Activated CD8-positive, alpha-beta memory T cell treated with anti-CD3 and anti-CD28 coated beads, Interleukin-2, amount 10 ng/mL, durations not matched to agents 7 days and 5 days (primary cell): ENCODE results near the gene HMG20B. TPM values are rescaled to one million over a fixed set of nuclear protein-coding genes. Genes with fewer than 3 reads are reported as not detected.

Experiments
- ATAC-seq: fragments of 150-1000 bp; cut with Tn5 transposase; one replicate; pipeline ENCODE4 v1.10.0; 2021; ENCODE audit warnings: moderate library complexity
- CTCF ChIA-PET: fragments of 350-600 bp; sonication (Branson Sonifier 250); formaldehyde crosslinking; loops from one replicate; lab custom pipeline; 2021; ENCODE audit warnings: antibody characterized with exemption; lab: Charles Lee
- DNase-seq: peaks from one replicate; pipeline ENCODE4 v3.0.0-alpha.2; 2020
- H3K27ac Mint-ChIP-seq: one replicate; pipeline ENCODE4 v1.8.0; 2021; ENCODE audit warnings: mild to moderate bottlenecking, mixed read lengths
- H3K27me3 Mint-ChIP-seq: one replicate; pipeline ENCODE4 v1.8.0; 2021; ENCODE audit warnings: mixed read lengths
- H3K36me3 Mint-ChIP-seq: one replicate; pipeline ENCODE4 v1.8.0; 2021; ENCODE audit warnings: mild to moderate bottlenecking, mixed read lengths
- H3K4me1 Mint-ChIP-seq: one replicate; pipeline ENCODE4 v1.8.0; 2021; ENCODE audit warnings: mixed read lengths
- H3K4me3 Mint-ChIP-seq: one replicate; pipeline ENCODE4 v1.8.0; 2021; ENCODE audit warnings: mild to moderate bottlenecking, moderate library complexity, mixed read lengths
- H3K9me3 Mint-ChIP-seq: one replicate; pipeline ENCODE4 v1.8.0; 2022; ENCODE audit warnings: low read depth, mixed read lengths
- total RNA-seq, 2 experiments: library from RNA; stranded (reverse); gene quantifications; one replicate each; pipeline ENCODE4 v1.2.3, GENCODE V29; 2021

HMG20B gene
- total RNA-seq, 2 experiments from 2014 or later, result 50.7 to 51.7 TPM

DNA sequence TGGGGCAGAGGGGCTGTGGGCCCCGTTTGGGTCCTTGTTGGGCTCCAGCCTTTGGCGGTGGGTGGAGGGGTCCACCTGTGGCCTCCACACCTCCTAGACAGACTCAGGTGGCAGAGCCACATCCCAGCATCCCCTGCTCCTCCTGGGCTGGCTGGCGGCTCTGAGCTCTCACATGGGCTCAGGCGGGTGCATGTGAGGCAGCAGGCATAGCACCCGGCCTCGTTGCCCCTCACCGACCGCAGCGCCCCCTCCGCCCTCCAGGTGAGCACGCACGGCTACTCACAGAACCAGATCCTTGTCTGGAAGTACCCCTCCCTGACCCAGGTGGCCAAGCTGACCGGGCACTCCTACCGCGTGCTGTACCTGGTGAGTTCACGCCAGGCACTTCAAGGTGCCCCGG, 39.7 kb upstream of the HMG20B start:
- peaks cover 18% of the 10 kb centered on the region for H3K36me3 Mint-ChIP-seq
- CTCF ChIA-PET, result no interaction called here
- no peak overlapping the region for H3K4me3 Mint-ChIP-seq
- no peaks in the 10 kb centered on the region for H3K4me1 Mint-ChIP-seq
- H3K27ac Mint-ChIP-seq, result no peak overlapping the region
- no peaks in the 10 kb centered on the region for H3K27me3 Mint-ChIP-seq
- no peaks in the 10 kb centered on the region for H3K9me3 Mint-ChIP-seq
- ATAC-seq (no peak), DNase-seq (no peak)

DNA sequence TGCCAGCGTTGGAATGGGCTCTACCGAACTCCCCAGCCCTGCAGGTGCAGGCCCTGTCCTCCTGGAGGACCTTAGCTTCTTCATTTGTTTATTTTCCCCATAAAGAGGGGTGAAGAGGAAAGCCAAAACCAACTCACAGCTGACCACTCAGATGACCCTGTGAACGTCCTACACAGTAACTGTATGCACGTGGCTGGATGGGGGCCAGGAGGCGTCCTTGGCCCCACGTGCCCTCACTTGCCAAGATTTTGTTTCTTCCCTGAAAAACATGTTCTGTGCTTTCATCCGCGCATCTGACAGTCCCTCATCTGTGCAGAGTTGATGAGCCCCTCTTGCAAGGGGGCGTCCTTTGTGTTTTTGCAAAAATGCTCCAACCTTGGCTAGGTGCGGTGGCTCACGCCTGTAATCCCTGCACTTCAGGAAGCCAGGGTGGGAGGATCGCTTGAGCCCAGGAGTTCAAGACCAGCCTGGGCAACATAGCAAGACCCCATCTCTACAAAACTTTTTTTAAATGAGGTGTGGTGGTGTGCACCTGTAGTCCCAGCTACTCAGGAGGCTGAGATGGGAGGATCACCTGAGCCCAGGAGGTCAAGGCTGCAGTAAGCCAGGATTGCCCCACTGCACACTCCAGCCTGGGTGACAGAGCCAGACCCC, 39.1 kb upstream of the HMG20B start:
- H3K4me3 Mint-ChIP-seq, result no peak overlapping the region
- CTCF ChIA-PET, result interaction anchor here (0.9 kb wide), 1 partner anchor 11 kb away, joined by 3 read pairs; no protein-coding TSS in a partner anchor
- DNase-seq (no peak), ATAC-seq (no peak)
- H3K9me3 Mint-ChIP-seq, result no peaks in the 10 kb centered on the region
- no peaks in the 10 kb centered on the region for H3K4me1 Mint-ChIP-seq
- H3K27me3 Mint-ChIP-seq, result no peaks in the 10 kb centered on the region
- peaks cover 18% of the 10 kb centered on the region for H3K36me3 Mint-ChIP-seq
- no peak overlapping the region for H3K27ac Mint-ChIP-seq

DNA sequence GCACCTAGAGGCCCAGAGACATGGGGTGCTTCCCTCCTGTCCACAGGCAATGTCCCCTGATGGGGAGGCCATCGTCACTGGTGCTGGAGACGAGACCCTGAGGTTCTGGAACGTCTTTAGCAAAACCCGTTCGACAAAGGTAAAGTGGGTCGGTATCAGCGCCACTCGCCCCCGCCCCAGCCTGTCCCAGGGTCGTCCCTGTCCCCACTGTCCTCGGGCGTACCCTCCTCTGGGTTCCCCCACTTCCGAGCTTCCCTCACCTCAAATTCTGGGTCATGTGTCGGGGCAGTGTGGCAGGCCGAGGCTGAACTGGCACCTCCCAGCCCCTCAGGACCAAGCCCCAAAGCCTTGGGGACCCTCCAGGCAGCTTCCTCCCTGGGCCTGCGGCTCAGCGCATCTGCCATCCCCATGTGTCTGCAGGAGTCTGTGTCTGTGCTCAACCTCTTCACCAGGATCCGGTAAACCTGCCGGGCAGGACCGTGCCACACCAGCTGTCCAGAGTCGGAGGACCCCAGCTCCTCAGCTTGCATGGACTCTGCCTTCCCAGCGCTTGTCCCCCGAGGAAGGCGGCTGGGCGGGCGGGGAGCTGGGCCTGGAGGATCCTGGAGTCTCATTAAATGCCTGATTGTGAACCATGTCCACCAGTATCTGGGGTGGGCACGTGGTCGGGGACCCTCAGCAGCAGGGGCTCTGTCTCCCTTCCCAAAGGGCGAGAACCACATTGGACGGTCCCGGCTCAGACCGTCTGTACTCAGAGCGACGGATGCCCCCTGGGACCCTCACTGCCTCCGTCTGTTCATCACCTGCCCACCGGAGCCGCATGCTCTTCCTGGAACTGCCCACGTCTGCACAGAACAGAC, 38.1 kb upstream of the HMG20B start:
- no peak for ATAC-seq
- H3K4me3 Mint-ChIP-seq, result no peak overlapping the region
- CTCF ChIA-PET, result interaction anchor here (0.9 kb wide), 1 partner anchor 10 kb away, joined by 3 read pairs; no protein-coding TSS in a partner anchor
- H3K36me3 Mint-ChIP-seq, result peaks cover 20% of the 10 kb centered on the region
- no peak overlapping the region for H3K27ac Mint-ChIP-seq
- H3K27me3 Mint-ChIP-seq, result no peaks in the 10 kb centered on the region
- H3K9me3 Mint-ChIP-seq, result peaks cover under 1% of the 10 kb centered on the region
- no peaks in the 10 kb centered on the region for H3K4me1 Mint-ChIP-seq
- DNase-seq, result no peak

DNA sequence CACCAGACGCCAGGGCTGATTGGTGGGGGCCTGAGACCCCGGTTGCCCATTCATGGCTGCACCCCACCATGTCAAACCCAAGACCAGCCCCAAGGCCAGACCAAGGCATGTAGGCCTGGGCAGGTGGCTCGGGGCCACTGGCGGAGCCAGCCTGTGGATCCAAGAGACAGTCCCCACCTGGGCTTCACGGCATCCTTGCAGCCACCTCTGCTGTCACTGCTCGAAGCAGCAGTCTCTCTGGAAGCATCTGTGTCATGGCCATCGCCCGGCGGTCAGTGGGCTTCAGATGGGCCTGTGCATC, 37.6 kb upstream of the HMG20B start:
- DNase-seq (no peak), ATAC-seq (no peak)
- H3K27ac Mint-ChIP-seq, result no peak overlapping the region
- CTCF ChIA-PET, result interaction anchor here (2.1 kb wide), 1 partner anchor 10 kb away, joined by 8 read pairs; no protein-coding TSS in a partner anchor
- peaks cover 24% of the 10 kb centered on the region for H3K36me3 Mint-ChIP-seq
- no peaks in the 10 kb centered on the region for H3K27me3 Mint-ChIP-seq
- H3K9me3 Mint-ChIP-seq, result peaks cover 2% of the 10 kb centered on the region
- H3K4me3 Mint-ChIP-seq, result no peak overlapping the region
- no peaks in the 10 kb centered on the region for H3K4me1 Mint-ChIP-seq

DNA sequence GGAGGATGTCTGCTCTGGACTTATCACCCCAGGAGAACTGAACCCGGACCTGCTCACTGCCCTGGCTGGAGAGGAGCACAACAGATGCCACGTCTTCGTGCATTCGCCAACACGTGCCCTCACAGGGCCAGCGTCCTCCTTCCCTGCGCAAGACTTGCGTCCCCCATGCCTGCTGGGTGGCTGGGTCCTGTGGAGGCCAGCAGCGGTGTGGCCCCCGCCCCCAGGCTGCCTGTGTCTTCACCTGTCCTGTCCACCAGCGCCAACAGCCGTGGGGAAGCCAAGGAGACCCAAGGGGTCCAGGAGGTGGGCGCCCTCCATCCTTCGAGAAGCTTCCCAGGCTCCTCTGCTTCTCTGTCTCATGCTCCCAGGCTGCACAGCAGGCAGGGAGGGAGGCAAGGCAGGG, 37.2 kb upstream of the HMG20B start:
- CTCF ChIA-PET, result interaction anchor here (2.1 kb wide), 1 partner anchor 10 kb away, joined by 8 read pairs; no protein-coding TSS in a partner anchor
- no peak overlapping the region for H3K4me3 Mint-ChIP-seq

DNA sequence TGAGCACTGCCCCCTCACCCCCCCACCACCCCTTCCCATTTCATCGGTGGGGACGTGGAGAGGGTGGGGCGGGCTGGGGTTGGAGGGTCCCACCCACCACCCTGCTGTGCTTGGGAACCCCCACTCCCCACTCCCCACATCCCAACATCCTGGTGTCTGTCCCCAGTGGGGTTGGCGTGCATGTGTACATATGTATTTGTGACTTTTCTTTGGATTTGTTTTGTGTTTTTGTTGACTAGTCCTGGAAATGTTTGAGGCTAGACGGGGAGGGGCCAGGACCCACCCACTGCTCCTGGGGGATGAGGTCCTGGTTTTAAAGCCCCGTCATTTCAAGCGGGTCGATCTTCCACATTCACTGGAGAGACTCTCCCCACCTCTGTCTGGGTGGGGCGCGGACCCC, 36.8 kb upstream of the HMG20B start:
- Mint-ChIP-seq H3K9me3 (peaks cover 2% of the 10 kb centered on the region), H3K4me3 (no peak overlapping the region), H3K27ac (no peak overlapping the region), H3K4me1 (no peaks in the 10 kb centered on the region), H3K27me3 (no peaks in the 10 kb centered on the region), H3K36me3 (peaks cover 24% of the 10 kb centered on the region)
- CTCF ChIA-PET, result interaction anchor here (2.1 kb wide), 1 partner anchor 9 kb away, joined by 8 read pairs; no protein-coding TSS in a partner anchor
- ATAC-seq, result no peak
- no peak for DNase-seq

More for the DNA sequence above, 37.2 kb upstream of the HMG20B start:
- Mint-ChIP-seq H3K27ac (no peak overlapping the region), H3K9me3 (peaks cover 2% of the 10 kb centered on the region), H3K4me1 (no peaks in the 10 kb centered on the region), H3K27me3 (no peaks in the 10 kb centered on the region), H3K36me3 (peaks cover 24% of the 10 kb centered on the region)
- ATAC-seq (no peak), DNase-seq (no peak)

DNA sequence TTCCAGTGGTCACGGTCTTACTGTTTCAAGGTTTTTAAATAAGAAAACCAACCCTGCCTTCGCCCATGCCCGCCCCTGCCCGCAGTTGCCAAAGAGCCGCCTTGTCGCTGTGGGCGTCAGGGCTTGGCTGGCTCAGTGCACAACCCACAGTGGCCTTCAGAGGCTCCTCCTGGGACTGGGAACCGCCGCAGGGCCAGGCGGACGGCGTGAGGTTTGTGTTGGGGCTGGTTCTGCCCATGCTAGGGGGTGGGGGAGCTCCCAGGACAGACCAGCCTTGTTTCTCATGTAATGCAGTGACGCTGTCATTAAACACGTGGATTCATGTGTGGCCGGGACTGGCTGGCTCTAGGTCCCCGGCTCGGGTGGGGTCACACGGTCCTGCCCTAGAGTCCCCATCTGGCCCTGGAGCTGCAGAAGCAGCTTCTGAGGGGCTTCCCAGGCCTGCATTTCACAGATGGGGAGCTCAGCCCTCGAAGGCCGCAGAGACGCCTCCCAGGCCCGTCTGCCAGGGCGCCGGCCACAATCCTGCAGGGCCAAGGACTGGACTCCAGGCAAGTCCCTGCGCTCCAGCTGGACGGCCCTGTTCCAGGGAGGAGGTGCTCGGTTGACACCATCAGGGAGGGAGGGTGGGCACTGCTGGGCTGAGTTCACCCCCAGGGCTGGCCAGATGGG, 36.2 kb upstream of the HMG20B start:
- DNase-seq, result no peak
- ATAC-seq, result no peak
- CTCF ChIA-PET, result interaction anchor here (2.1 kb wide), 1 partner anchor 9 kb away, joined by 8 read pairs; no protein-coding TSS in a partner anchor
- H3K27me3 Mint-ChIP-seq, result no peaks in the 10 kb centered on the region
- H3K27ac Mint-ChIP-seq, result no peak overlapping the region
- peaks cover 18% of the 10 kb centered on the region for H3K36me3 Mint-ChIP-seq
- H3K4me1 Mint-ChIP-seq, result no peaks in the 10 kb centered on the region
- peaks cover 2% of the 10 kb centered on the region for H3K9me3 Mint-ChIP-seq
- no peak overlapping the region for H3K4me3 Mint-ChIP-seq

DNA sequence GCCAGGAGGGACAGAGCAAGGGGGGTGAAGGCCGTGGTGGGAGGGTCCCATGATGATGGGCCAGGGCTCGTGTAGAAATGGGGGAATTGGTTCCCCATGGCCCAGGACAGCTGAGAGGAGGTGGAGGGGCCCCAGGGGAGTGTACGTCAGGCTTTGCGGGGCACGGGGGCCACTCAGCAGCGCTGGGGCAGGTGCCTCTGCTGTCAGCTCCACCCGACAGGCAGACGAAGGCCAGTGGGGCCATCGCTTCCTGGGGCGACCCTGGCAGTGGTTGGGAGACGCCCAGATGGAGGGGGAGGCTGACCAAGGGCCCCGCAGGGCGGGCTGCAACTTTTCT, 35.7 kb upstream of the HMG20B start:
- Mint-ChIP-seq H3K27me3 (no peaks in the 10 kb centered on the region), H3K9me3 (peaks cover 2% of the 10 kb centered on the region), H3K27ac (no peak overlapping the region), H3K4me1 (no peaks in the 10 kb centered on the region), H3K4me3 (no peak overlapping the region), H3K36me3 (peaks cover 18% of the 10 kb centered on the region)
- CTCF ChIA-PET, result interaction anchor here (2.1 kb wide), 1 partner anchor 8 kb away, joined by 8 read pairs; no protein-coding TSS in a partner anchor
- DNase-seq, result no peak
- ATAC-seq, result no peak

DNA sequence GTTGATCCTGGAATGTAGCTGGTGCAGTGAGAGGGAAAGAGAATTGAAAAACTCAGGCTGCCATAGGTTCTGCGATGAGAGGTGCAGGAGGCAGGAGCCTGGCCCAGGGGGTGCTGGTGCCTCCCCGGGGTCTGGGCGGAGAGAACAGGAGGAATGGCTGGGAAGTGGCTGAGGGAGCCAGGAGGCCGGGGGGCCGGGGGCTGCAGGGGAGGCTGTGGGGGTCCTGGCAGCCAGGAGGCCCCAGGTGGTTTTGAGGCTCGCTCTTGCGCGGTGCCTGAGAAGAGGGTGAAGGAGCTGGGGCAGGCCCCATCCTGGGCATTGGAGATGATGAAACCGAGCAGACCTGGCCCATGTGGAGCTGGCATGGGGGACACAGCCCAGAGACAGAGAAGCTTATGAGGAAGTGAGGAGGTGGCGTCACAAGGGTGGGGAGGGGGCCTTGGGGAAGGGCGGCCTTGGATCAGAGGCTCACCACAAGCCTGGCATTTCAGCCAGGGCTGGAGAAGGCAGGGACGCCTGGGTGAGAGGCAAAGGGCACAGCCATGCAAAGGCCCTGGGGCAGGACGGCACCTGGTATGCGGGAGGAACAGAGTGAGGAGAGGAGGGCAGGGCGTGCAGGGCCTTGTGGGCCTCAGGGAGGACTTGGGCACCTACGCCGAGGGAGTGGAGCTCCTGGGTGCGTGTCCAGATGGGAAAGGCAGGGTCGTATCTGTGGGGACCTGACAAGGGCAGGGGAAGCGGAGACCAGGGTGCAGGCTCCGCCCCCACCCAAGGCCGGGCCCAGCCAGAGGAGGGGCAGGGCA, 35.1 kb upstream of the HMG20B start:
- Mint-ChIP-seq H3K4me3 (no peak overlapping the region), H3K27me3 (no peaks in the 10 kb centered on the region), H3K36me3 (peaks cover 18% of the 10 kb centered on the region), H3K4me1 (no peaks in the 10 kb centered on the region), H3K27ac (no peak overlapping the region), H3K9me3 (peaks cover 2% of the 10 kb centered on the region)
- DNase-seq (no peak), ATAC-seq (no peak)
- CTCF ChIA-PET, result interaction anchor here (1.0 to 2.1 kb wide), 2 partner anchors 8 to 11 kb away, joined by 3 to 8 read pairs; no protein-coding TSS in a partner anchor

DNA sequence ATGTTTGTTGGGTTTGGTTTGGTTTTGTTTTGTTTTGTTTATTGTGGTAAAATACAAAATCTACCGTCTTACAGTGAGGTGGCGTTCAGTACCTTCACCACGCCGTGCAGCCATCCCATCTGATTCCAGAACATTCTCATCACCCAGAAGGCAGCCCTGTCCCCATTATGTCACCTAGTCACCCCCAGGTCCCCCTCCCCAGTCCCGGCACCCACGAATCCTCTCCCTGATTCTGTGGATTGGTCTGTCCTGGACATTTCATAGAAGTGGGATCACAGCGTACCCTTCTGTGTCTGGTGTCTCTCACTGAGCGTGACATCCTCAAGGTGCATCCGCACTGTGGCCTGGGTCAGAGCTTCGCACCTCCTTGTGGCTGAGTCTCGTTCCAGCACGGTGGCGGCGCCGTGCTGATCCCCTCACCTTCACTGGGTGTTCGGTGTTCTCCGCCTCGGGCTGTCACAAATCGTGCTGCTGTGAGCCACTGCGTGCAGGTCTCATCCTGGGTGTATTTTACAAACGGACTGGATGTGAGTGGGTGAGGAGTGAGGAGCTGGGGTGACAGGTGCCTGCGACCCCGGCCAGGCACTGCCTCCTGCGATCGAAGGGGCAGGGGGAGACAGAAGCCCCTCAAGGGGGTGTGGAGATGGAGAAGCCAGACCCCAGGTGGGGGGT, 34.4 kb upstream of the HMG20B start:
- Mint-ChIP-seq H3K4me3 (no peak overlapping the region), H3K36me3 (peaks cover 18% of the 10 kb centered on the region), H3K27me3 (no peaks in the 10 kb centered on the region), H3K4me1 (no peaks in the 10 kb centered on the region), H3K27ac (no peak overlapping the region), H3K9me3 (peaks cover 2% of the 10 kb centered on the region)
- ATAC-seq (no peak), DNase-seq (no peak)
- CTCF ChIA-PET, result interaction anchor here (1.0 to 1.4 kb wide), 3 partner anchors 10 to 154 kb away, joined by 3 read pairs; no protein-coding TSS in a partner anchor

DNA sequence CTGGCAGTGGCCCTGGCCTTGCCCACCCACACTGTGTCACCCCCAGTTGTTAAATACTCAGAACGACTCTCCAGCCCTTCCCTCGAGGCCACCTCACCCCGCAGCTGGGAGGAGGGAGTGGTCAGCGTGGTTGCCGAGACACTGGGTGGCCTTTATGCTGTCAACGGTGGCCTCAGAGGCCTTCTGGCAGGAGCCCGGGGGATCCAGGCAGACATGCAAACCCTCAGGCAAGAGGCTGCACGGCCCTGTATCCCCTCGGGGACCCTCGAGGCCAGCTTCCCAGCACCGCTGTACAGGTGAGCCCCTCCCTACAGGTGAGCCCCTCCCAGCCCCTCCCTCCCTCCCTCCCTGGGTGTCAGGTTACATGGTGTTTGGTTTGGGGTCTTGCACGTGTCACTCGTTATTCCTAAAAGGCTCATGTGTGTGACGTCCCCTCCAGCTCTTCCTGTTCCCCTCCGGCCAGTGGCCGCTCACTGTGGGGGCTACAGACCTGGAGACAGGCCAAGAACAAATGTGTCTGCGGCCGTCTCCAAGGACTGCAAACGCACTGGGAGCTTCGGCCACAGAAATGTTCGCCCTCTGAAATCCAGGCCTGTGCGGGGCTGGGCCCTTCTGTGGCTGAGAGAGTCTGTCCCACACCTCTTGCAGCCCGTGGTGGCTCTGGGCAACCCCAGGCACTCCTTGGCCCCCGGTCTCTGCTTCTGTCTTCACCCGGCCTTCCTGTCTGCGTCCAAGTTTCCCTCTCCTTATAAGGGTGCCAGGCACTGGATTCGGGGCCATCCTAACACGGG, 33.6 kb upstream of the HMG20B start, which contains the start of gene TEKTIP1:
Gene TEKTIP1, plus strand, starts transcription at position 210 of the 791 bp plus-strand sequence. Its CDS starts 4 bp downstream, at position 214.
- DNase-seq (no peak), ATAC-seq (no peak)
- CTCF ChIA-PET, result interaction anchor here (1.4 kb wide), 2 partner anchors 16 to 153 kb away, joined by 3 read pairs; no protein-coding TSS in a partner anchor
- Mint-ChIP-seq H3K4me1 (no peaks in the 10 kb centered on the region), H3K9me3 (peaks cover 2% of the 10 kb centered on the region), H3K27ac (no peak within 1 kb of the TSS), H3K4me3 (no peak within 1 kb of the TSS), H3K36me3 (peaks cover 14% of the 10 kb centered on the region), H3K27me3 (no peaks in the 10 kb centered on the region)
